Stimulated activated CD8-positive, alpha-beta memory T cell treated with anti-CD3 and anti-CD28 coated beads, Interleukin-12 subunit alpha, Interleukin-12 subunit beta, amount 100 ng/mL, for 24 hours (primary cell): Measurements from ENCODE around the gene CA10.

Experiments
- DNase-seq: peaks from one replicate; pipeline ENCODE4 v3.0.0-alpha.2; 2020; ENCODE audit errors: extremely low read depth

CA10 gene

GRCh38 chr17:51647067-51647466, 511.4 kb downstream of the CA10 start:
- no peak for DNase-seq

- no peak for DNase-seq
Observed at GRCh38 chr17:51646539-51646938, 512.0 kb downstream of the CA10 start.

GRCh38 chr17:51645056-51645455, 513.5 kb downstream of the CA10 start:
- no peak for DNase-seq

- DNase-seq = no peak
Observed at GRCh38 chr17:51643702-51644490, 514.6 kb downstream of the CA10 start.

- no peak for DNase-seq
Observed at GRCh38 chr17:51642029-51642428, 516.5 kb downstream of the CA10 start.

GRCh38 chr17:51640108-51640622, 518.3 kb downstream of the CA10 start:
- no peak for DNase-seq

- no peak for DNase-seq
Observed at GRCh38 chr17:51638971-51639370, 519.5 kb downstream of the CA10 start.

- DNase-seq = no peak
Observed at GRCh38 chr17:51636291-51636690, 522.2 kb downstream of the CA10 start.

GRCh38 chr17:51630101-51630671, 528.3 kb downstream of the CA10 start:
- no peak for DNase-seq

- no peak for DNase-seq
Observed at GRCh38 chr17:51629232-51629631, 529.3 kb downstream of the CA10 start.

- DNase-seq = no peak
Observed at GRCh38 chr17:51627779-51628178, 530.7 kb downstream of the CA10 start.

- DNase-seq = no peak
Observed at GRCh38 chr17:51618476-51618875, 540.0 kb downstream of the CA10 start.

GRCh38 chr17:51617986-51618385, 540.5 kb downstream of the CA10 start:
- DNase-seq = no peak

GRCh38 chr17:51613255-51613654, 545.3 kb downstream of the CA10 start:
- DNase-seq = no peak

- no peak for DNase-seq
Observed at GRCh38 chr17:51612692-51613091, 545.8 kb downstream of the CA10 start.

- no peak for DNase-seq
Observed at GRCh38 chr17:51611585-51611984, 546.9 kb downstream of the CA10 start.

GRCh38 chr17:51610834-51611233, 547.7 kb downstream of the CA10 start:
- DNase-seq = no peak

GRCh38 chr17:51610155-51610554, 548.4 kb downstream of the CA10 start:
- no peak for DNase-seq

- DNase-seq = no peak
Observed at GRCh38 chr17:51608251-51608933, 550.1 kb downstream of the CA10 start.

- DNase-seq = no peak
Observed at GRCh38 chr17:51607512-51607911, 551.0 kb downstream of the CA10 start.

GRCh38 chr17:51604299-51605020, 554.1 kb downstream of the CA10 start:
- DNase-seq = no peak

- DNase-seq = no peak
Observed at GRCh38 chr17:51601622-51602261, 556.8 kb downstream of the CA10 start.
